Neural crest cell (in vitro differentiated cells): ENCODE results near the gene F2RL3. TPM values are rescaled to one million over a fixed set of nuclear protein-coding genes. Genes with fewer than 3 reads are reported as not detected.

Experiments
- DNase-seq: peaks from one replicate; pipeline ENCODE4 v3.0.0; 2021; ENCODE audit warnings: low read depth, mixed read lengths, low spot score
- H3K27ac Mint-ChIP-seq: one replicate; pipeline ENCODE4 v1.8.0; 2021; ENCODE audit warnings: mild to moderate bottlenecking, mixed read lengths; ENCODE audit not compliant: unreplicated experiment
- H3K27me3 Mint-ChIP-seq: 2 replicates; pipeline ENCODE4 v1.8.0; 2021; ENCODE audit warnings: low read depth, mild to moderate bottlenecking, mixed read lengths
- H3K36me3 Mint-ChIP-seq: 2 replicates; pipeline ENCODE4 v1.8.0; 2021; ENCODE audit warnings: low read depth, mild to moderate bottlenecking, mixed read lengths
- H3K4me1 Mint-ChIP-seq: 2 replicates; pipeline ENCODE4 v1.8.0; 2021; ENCODE audit warnings: mixed read lengths
- H3K4me3 Mint-ChIP-seq: one replicate; pipeline ENCODE4 v1.8.0; 2021; ENCODE audit warnings: mild to moderate bottlenecking, mixed read lengths
- H3K9me3 Mint-ChIP-seq: 2 replicates; pipeline ENCODE4 v1.8.0; 2021; ENCODE audit warnings: mixed read lengths
- total RNA-seq: library from RNA; stranded (reverse); gene quantifications from 2 replicates; pipeline ENCODE4 v1.2.1, GENCODE V29; 2021
- TF ChIP-seq, protein P1 (sequence below): fragments of 200-600 bp; sonication (generic); conservative IDR thresholded peaks from 2 replicates; pipeline ENCODE4 v1.5.0; 2021; ENCODE audit warnings: antibody characterized with exemption, mild to moderate bottlenecking

F2RL3 gene
- total RNA-seq, 1 donor from 2014 or later: not detected

DNA sequence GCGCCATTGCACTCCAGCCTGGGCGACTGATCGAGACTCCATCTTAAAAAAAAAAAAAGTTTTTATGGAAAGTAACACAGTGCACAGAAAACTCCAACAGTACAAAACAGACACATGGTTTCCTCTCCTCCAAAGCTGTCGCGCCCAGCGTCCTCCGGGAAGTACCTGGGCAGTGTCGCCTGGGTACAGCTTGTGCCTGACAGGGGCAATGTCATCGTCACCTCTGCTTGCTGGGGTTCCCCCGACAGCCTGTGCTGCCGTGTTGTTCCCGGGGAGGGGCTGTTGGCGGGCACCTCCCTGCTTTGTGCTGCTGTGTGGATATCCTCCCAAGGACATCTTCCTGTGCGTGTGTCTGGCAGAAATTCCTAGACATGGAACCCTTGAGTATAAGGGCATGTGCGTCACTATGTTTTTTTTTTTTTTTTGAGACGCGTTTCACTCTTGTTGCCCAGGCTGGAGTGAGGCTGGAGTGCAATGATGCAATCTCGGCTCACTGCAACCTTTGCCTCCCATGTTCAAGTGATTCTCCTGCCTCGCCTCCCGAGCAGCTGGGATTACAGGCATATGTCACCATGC, 2.4 kb upstream of the F2RL3 start:
- TF ChIP-seq, protein P1, sequence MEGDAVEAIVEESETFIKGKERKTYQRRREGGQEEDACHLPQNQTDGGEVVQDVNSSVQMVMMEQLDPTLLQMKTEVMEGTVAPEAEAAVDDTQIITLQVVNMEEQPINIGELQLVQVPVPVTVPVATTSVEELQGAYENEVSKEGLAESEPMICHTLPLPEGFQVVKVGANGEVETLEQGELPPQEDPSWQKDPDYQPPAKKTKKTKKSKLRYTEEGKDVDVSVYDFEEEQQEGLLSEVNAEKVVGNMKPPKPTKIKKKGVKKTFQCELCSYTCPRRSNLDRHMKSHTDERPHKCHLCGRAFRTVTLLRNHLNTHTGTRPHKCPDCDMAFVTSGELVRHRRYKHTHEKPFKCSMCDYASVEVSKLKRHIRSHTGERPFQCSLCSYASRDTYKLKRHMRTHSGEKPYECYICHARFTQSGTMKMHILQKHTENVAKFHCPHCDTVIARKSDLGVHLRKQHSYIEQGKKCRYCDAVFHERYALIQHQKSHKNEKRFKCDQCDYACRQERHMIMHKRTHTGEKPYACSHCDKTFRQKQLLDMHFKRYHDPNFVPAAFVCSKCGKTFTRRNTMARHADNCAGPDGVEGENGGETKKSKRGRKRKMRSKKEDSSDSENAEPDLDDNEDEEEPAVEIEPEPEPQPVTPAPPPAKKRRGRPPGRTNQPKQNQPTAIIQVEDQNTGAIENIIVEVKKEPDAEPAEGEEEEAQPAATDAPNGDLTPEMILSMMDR: no peak
- H3K27ac Mint-ChIP-seq: no peak overlapping the region
- H3K4me1 Mint-ChIP-seq: no peaks in the 10 kb centered on the region
- DNase-seq: no peak
- no peak overlapping the region for H3K4me3 Mint-ChIP-seq
- peaks cover 7% of the 10 kb centered on the region for H3K9me3 Mint-ChIP-seq
- peaks cover 8% of the 10 kb centered on the region for H3K36me3 Mint-ChIP-seq
- H3K27me3 Mint-ChIP-seq: no peaks in the 10 kb centered on the region

DNA sequence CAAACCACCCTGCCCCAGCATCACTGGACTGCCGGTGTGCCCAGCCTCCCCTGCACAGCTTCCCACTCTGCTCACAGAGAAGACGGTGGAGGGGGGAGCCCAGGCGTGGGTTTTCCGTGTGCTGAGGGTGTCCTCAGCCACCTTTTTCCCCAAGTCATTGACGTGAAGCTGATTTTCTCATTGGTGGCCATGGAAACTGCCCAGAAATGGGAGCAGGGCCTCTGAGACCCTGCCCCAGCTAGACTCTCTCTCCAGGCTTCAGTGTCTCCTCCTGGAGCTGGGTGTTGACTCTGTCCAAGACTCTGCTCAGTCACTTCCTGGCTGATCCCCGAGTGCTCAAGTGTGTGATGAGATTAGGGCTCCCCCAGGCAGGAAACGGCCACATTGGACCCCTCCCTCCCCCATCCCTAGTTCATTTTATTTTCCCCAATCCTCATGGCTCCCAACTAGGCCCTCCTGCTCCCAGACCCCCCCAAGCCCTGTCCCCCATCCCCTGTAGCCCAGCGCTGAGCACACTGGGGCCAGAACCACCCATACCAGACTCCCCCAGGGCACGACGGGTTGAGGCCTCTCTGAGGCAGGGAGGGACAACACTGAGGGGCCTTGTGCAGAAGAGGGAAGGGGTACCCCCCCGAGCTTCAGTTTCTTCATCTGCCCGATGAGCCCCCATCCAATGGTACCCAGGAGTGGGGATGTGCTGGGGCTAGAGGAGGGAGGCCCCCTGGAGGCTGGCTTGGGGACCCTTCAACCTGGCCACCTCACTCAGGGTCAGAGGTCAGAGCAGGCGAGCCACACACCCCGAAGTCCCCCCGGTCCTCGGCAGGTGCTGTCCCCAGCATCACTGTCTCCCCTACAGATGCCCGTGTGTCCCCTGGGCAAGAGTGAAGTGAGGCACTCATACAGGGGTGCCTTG, 1.2 kb upstream of the F2RL3 start:
- no peaks in the 10 kb centered on the region for H3K27me3 Mint-ChIP-seq

DNA sequence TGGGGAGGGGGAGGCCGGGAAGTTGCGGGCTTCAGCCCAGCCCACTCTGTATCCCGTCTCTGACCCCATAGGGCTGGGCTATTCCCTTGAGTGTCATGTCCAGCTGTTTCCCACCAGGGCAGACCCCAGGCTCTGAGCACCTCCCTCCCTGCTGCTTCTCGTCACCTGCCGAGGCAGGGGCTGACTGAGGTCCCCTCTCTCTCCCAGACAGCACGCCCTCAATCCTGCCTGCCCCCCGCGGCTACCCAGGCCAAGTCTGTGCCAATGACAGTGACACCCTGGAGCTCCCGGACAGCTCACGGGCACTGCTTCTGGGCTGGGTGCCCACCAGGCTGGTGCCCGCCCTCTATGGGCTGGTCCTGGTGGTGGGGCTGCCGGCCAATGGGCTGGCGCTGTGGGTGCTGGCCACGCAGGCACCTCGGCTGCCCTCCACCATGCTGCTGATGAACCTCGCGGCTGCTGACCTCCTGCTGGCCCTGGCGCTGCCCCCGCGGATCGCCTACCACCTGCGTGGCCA, 625 bp downstream of the F2RL3 start:
- Mint-ChIP-seq H3K4me3 (no peak overlapping the region), H3K4me1 (no peaks in the 10 kb centered on the region), H3K27ac (no peak overlapping the region), H3K36me3 (no peaks in the 10 kb centered on the region), H3K9me3 (no peaks in the 10 kb centered on the region), H3K27me3 (no peaks in the 10 kb centered on the region)
- TF ChIP-seq, protein P1: no peak
- DNase-seq: no peak

More for the DNA sequence above, 1.2 kb upstream of the F2RL3 start:
- TF ChIP-seq, protein P1: no peak
- no peak for DNase-seq
- H3K36me3 Mint-ChIP-seq: no peaks in the 10 kb centered on the region
- no peaks in the 10 kb centered on the region for H3K4me1 Mint-ChIP-seq
- H3K27ac Mint-ChIP-seq: no peak overlapping the region
- no peaks in the 10 kb centered on the region for H3K9me3 Mint-ChIP-seq
- H3K4me3 Mint-ChIP-seq: no peak overlapping the region

- no peak overlapping the region for H3K4me3 Mint-ChIP-seq
- no peak for DNase-seq
- TF ChIP-seq, protein P1: no peak
- no peaks in the 10 kb centered on the region for H3K4me1 Mint-ChIP-seq
- H3K27ac Mint-ChIP-seq: no peak overlapping the region
- H3K9me3 Mint-ChIP-seq: no peaks in the 10 kb centered on the region
- peaks cover 3% of the 10 kb centered on the region for H3K27me3 Mint-ChIP-seq
- no peaks in the 10 kb centered on the region for H3K36me3 Mint-ChIP-seq
Measured at GRCh38 chr19:16889883-16890460, 1.2 kb downstream of the F2RL3 start.

DNA sequence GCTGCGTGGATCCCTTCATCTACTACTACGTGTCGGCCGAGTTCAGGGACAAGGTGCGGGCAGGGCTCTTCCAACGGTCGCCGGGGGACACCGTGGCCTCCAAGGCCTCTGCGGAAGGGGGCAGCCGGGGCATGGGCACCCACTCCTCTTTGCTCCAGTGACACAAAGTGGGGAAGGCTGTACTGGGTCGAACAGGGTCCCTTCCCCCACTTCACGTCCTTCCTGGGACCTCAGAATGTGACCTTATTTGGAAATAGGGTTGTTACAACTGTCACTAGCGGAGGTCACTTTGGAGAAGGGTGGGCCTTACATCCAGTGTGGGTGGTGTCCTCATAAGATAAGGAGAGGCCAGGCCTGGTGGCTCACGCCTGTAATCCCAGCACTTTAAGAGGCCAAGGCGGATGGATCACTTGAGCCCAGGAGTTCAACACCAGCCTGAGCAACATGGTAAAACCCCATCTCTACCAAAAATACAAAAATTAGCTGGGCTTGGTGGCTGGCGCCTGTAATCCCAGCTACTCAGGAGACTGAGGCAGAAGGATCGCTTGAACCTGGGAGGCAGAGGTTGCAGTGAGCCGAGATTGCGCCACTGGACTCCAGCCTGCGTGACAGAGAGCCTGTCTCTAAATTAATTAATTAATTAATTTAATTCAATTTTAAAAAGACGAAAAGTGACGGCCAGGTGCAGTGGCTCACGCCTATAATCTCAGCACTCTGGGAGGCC, 1.8 kb downstream of the F2RL3 start:
- TF ChIP-seq, protein P1: no peak
- Mint-ChIP-seq H3K4me1 (peaks cover 4% of the 10 kb centered on the region), H3K27ac (no peak overlapping the region), H3K36me3 (no peaks in the 10 kb centered on the region), H3K9me3 (no peaks in the 10 kb centered on the region), H3K27me3 (peaks cover 10% of the 10 kb centered on the region), H3K4me3 (no peak overlapping the region)
- DNase-seq: no peak
